Rectal smooth muscle tissue (tissue), 1 donor: ENCODE results near the gene SH3BP5.

Source experiments
- H3K27ac ChIP-seq: one replicate; pipeline ENCODE4 v1.7.0; 2013; ENCODE audit warnings: low read depth, low read length, inconsistent platforms
- H3K27me3 ChIP-seq: one replicate; pipeline ENCODE4 v1.7.0; 2013; ENCODE audit warnings: low read length; ENCODE audit not compliant: control insufficient read depth, insufficient read depth
- H3K36me3 ChIP-seq: one replicate; pipeline ENCODE4 v1.7.0; 2013; ENCODE audit warnings: low read length; ENCODE audit not compliant: control insufficient read depth, insufficient read depth
- H3K4me1 ChIP-seq: one replicate; pipeline ENCODE4 v1.7.0; 2013; ENCODE audit warnings: low read length; ENCODE audit not compliant: control insufficient read depth, insufficient read depth
- H3K4me3 ChIP-seq: one replicate; pipeline ENCODE4 v1.7.0; 2013; ENCODE audit warnings: low read length
- H3K9ac ChIP-seq: one replicate; pipeline ENCODE4 v1.7.0; 2013; ENCODE audit warnings: low read length

The SH3BP5 gene

DNA sequence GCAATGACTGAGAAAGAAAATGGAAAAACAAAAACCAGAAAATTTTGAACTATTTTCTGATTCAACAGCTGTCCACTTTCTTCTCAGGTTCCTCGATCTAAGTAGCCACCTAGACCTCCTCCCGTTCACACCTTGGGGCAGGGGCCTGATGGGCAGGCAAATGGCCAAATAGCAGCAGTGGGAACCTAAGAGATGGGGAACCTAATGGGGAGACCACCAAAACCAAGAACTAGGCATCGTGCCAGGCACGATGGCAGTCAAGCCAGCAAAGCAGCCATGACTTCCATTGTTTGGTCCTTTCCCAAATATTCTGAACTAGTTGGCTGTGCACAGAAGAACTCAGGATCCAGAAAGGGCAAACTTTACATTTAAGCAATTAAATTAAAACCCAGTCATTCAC lies 69.3 kb downstream of the SH3BP5 start:
- Histone ChIP-seq H3K27me3 (no peaks in the 10 kb centered on the region), H3K27ac (no peak overlapping the region), H3K4me3 (no peak overlapping the region), H3K36me3 (no peaks in the 10 kb centered on the region), H3K9ac (no peak overlapping the region), H3K4me1 (no peaks in the 10 kb centered on the region)

DNA sequence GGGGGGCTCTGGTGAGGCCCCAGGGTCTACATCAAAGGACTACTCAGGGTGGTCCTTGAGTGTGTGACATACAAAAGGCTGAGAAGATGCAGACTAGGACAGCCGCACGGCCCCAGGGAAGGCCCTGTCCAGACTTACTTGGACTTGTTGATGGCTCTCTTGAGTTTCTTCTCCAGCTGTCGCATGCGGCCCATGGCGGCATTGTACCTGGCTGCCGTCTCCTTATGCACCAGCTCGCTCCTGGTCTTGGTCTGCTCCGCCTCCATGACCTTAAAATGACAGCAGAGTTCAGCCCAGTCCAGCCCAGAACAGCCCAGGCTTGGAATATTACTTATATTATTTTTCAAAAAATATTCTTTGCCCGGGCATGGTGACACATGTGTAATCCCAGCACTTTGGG lies 70.4 kb downstream of the SH3BP5 start:
- no peaks in the 10 kb centered on the region for H3K4me1 ChIP-seq
- no peak overlapping the region for H3K9ac ChIP-seq
- H3K27ac ChIP-seq = no peak overlapping the region
- peaks cover 2% of the 10 kb centered on the region for H3K36me3 ChIP-seq
- H3K27me3 ChIP-seq = no peaks in the 10 kb centered on the region
- H3K4me3 ChIP-seq = no peak overlapping the region

DNA sequence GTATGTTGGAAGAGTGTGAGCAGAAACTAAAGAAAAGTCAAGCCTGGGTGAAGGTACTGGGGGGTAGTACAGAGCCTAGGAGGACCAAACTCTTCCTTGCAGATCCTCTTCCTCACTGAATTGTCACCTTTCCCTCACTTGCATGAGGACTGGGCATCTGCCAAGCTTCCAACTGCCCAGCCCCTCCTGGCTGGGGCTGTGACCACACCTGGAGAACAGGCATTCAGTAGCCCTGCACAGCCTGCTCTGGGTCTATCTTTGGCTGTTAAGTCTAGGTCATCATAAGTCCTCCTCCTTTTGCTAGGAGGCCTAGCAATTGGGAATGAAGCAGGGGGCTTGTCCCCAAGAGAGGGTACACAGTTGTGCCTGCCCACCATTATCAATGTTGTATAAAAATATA lies 71.1 kb downstream of the SH3BP5 start:
- Histone ChIP-seq H3K4me3 (no peak overlapping the region), H3K9ac (no peak overlapping the region), H3K36me3 (peaks cover 8% of the 10 kb centered on the region), H3K27me3 (no peaks in the 10 kb centered on the region), H3K27ac (no peak overlapping the region), H3K4me1 (no peaks in the 10 kb centered on the region)

DNA sequence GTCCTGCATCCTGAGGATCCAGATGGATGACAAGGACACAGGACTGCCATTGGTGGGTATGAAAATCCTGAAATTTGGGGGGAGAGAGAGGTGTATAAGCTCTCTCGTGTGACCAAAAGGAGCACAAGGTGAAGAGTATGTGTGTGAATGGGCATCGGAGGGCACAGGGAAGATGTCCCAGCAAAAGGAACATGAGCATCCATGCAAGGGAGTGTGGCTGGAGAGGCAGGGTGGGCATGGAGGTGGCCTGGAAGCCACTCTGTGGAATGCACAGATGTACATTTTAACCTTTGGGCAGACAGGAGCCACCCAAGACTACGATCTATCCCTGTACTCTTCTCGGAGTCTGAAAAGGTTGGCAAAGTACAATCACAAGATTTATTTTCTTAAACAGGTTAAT lies 71.9 kb downstream of the SH3BP5 start:
- H3K4me3 ChIP-seq = no peak overlapping the region
- no peaks in the 10 kb centered on the region for H3K4me1 ChIP-seq
- H3K9ac ChIP-seq = no peak overlapping the region
- H3K27ac ChIP-seq = no peak overlapping the region
- no peaks in the 10 kb centered on the region for H3K27me3 ChIP-seq
- peaks cover 8% of the 10 kb centered on the region for H3K36me3 ChIP-seq

DNA sequence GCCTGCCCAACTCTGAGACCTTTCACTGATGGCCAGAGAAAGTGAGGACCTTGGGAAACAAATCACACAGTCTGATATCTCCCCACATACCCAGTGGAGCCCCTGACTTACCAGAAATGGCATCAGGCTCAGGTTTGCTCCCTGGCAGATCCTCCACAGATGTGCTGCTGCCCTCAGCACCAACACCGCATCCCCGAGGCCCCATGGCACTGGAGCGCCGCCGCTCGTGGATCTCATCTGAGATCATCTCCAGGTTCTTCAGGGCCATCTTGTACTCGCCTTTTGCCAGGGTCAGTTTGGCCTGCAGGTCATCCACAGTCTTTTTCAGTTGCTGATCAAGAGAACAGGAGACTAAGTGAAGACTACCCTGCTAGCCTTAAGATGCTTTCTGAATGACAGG lies 73.7 kb downstream of the SH3BP5 start:
- no peaks in the 10 kb centered on the region for H3K27me3 ChIP-seq
- H3K4me3 ChIP-seq = no peak overlapping the region
- H3K27ac ChIP-seq = no peak overlapping the region
- H3K9ac ChIP-seq = no peak overlapping the region
- H3K4me1 ChIP-seq = no peaks in the 10 kb centered on the region
- peaks cover 8% of the 10 kb centered on the region for H3K36me3 ChIP-seq

DNA sequence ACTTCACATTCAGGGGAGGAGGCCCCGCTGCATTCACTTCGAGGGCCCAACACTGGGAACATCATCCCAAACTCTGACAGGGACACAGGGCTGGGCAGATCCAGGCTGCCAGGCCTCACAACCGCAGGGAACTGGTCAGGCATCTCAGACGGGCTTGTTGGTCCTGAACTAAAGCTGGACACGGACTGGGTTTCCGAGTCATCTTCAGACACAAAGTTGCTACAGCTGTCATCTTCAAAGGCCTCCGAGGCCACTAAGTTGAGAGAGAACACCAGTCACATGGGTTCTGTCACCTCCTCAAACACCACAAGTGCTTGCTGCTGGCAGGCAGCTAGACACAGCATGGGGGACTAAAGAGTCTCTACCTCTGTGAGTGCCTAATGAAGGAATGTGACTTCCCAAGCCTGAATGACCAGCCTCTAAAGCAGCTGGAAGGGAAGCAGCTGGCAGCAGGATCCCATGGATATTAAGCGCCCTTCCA lies 75.5 kb downstream of the SH3BP5 start:
- Histone ChIP-seq H3K27ac (no peak overlapping the region), H3K9ac (no peak overlapping the region), H3K36me3 (peaks cover 11% of the 10 kb centered on the region), H3K27me3 (no peaks in the 10 kb centered on the region), H3K4me3 (no peak overlapping the region), H3K4me1 (no peaks in the 10 kb centered on the region)

DNA sequence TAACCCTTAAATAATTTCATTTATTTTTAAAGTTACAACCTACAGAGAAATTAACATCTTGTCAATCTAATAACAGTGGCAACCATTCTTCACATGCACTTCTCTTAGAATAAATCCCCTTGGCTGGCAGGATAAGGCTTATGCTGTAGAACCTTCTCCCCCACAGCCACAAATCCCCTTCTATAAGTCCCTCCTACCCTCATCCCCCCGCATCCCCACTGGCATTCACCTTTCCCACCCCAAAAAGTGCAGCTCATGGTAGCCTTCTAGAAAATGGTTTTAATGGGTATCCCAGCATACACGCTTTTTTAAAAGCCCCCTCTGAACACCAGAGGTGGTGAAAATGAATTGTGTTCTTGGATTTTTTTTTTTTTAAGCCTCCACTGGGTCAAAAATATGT lies 77.2 kb downstream of the SH3BP5 start:
- Histone ChIP-seq H3K9ac (no peak overlapping the region), H3K27me3 (no peaks in the 10 kb centered on the region), H3K27ac (no peak overlapping the region), H3K4me3 (no peak overlapping the region), H3K4me1 (no peaks in the 10 kb centered on the region), H3K36me3 (peaks cover 19% of the 10 kb centered on the region)

DNA sequence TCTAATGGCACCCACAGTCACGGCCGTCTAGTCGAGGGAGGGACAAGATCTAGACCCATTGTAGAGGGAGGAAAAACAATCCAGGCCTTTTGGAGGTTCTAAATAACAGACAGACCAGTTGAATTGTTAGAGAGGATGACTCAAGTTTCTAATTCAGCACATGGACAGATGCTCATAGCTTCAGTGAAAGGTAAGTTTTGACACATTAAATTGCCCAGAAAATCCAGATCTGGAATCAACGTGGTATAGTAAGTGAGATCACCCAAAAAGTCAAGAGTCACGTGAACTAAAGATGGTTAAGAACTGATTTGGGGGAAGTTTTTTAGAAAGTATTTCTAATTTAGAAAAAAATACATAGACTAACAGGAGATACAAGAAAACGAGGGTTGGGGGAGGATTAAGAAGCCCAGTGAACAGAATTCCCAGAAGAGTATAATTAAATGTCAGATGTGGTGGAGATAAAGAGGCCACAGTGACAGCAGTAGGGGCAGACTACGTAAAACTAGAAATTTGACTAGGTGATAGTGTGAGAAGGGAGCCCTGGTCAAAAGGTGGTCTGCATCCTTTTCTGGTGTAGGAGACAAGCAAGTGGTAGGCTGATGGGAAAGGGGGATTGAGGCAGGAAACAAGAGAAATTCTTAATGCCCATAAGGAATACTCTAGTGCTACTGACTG lies 79.2 kb downstream of the SH3BP5 start:
- Histone ChIP-seq H3K27me3 (no peaks in the 10 kb centered on the region), H3K36me3 (peaks cover 21% of the 10 kb centered on the region), H3K4me1 (no peaks in the 10 kb centered on the region), H3K4me3 (no peak overlapping the region), H3K9ac (no peak overlapping the region), H3K27ac (no peak overlapping the region)

DNA sequence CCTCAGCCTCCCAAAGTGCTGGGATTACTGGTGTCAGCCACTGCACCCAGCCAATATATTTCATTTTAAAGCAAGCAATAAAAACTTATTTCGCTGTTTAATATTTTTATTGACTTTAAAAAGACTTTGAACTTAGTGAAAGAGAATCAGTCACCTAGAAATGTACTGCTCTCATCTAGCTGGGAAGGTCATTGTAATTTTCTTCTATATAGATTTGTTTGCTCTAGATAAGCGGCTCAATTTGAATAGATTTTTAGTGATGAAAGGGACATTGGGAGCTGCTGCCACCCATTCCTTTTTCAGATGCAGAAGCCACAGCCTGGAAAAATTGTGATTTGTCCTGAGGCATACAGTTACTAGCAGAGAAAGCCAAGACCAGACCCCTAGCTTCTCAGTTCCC lies 86.2 kb downstream of the SH3BP5 start:
- no peaks in the 10 kb centered on the region for H3K27me3 ChIP-seq
- H3K4me1 ChIP-seq = no peaks in the 10 kb centered on the region
- H3K36me3 ChIP-seq = peaks cover 20% of the 10 kb centered on the region
- no peak overlapping the region for H3K4me3 ChIP-seq
- H3K27ac ChIP-seq = no peak overlapping the region
- H3K9ac ChIP-seq = no peak overlapping the region

DNA sequence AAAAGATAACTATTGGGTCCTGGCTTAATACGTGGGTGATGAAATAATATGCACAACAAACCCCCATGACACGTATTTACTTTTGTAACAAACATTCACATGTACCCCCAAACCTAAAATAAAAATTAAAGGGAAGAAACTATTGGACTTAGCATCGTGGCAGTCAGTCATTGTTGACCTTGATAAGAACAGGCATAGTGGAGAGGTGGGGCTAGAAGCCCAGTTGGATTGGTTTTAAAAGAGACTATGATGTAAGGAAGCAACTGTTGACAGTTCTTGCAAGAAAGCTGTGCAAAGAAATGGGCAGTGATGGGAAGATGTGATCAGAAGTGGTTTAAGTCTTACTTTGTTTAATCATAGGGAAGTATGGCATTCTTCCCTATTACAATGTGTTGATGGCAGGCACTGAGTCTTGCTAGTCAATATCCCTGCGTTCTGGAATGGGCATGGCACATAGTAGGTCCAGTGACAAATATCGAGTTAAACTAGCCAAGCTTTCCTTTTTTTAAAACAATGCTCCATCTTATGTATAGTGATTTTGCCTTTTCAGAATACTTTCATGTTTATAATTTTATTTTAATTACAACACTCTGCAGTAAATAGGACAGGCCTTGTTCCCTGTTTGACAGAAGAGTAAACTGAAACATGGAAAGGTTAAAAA lies 88.4 kb downstream of the SH3BP5 start:
- Histone ChIP-seq H3K9ac (no peak overlapping the region), H3K4me1 (no peaks in the 10 kb centered on the region), H3K27me3 (no peaks in the 10 kb centered on the region), H3K4me3 (no peak overlapping the region), H3K36me3 (peaks cover 14% of the 10 kb centered on the region), H3K27ac (no peak overlapping the region)

DNA sequence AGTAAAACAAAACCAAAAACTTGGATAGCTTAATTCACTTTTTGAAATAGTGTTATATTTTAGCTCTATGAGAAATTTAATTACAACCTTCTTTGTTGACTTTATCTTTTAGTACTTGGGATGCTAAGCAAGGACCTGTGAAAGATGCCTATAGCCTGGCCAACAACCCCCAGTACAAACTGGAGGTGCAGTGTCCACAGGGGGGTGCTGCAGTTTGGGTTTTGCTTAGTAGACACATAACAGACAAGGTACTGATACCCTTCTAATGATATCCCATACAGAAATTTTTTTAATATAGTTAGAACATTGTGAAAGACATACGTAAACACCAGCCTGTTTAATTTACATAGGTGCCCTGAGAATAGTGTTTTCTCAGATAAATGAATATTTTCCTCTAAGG lies 91.0 kb downstream of the SH3BP5 start:
- H3K36me3 ChIP-seq = peaks cover 10% of the 10 kb centered on the region

DNA sequence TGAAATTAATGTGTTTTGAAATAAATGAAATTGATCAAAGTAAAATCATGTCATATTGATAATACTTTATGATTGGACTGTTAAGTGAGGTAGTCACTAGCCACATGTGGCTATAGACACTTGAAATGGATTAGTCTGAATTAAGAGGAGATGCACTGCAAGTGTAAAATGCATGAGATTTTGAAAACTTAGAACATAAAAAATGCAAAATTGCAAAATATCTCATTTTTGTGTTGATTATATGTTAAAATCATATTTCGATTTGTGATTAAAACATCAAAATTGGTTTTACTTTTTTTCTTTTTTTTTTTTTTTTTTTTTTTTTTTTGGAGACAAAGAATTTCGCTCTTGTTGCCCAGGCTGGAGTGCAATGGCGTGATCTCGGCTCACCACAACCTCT lies 103.1 kb downstream of the SH3BP5 start:
- Histone ChIP-seq H3K27me3 (no peaks in the 10 kb centered on the region), H3K4me1 (no peaks in the 10 kb centered on the region), H3K36me3 (peaks cover 2% of the 10 kb centered on the region), H3K4me3 (no peak overlapping the region), H3K27ac (no peak overlapping the region), H3K9ac (no peak overlapping the region)

More for the DNA sequence above, 91.0 kb downstream of the SH3BP5 start:
- H3K27ac ChIP-seq = no peak overlapping the region
- no peak overlapping the region for H3K4me3 ChIP-seq
- no peak overlapping the region for H3K9ac ChIP-seq
- H3K27me3 ChIP-seq = no peaks in the 10 kb centered on the region
- H3K4me1 ChIP-seq = no peaks in the 10 kb centered on the region

DNA sequence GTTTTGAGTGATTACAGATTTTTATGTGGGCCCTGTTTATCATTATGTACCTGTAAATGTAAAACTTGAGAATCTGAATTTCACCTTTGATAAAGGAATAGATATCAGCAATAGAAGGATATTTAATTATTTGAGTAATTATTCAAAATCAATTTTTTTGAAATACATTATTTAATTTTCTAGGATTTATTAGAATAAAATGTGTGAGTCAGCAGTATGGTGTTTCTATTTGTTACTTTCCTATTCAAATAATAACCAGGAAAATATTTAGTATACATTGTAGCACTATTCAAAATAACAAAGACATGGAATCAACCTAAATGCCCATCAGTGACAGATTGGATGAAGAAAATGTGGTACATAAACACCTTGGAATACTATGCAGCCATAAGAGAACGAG lies 104.2 kb downstream of the SH3BP5 start:
- Histone ChIP-seq H3K27ac (no peak overlapping the region), H3K9ac (no peak overlapping the region), H3K4me1 (no peaks in the 10 kb centered on the region), H3K27me3 (no peaks in the 10 kb centered on the region), H3K4me3 (no peak overlapping the region), H3K36me3 (peaks cover 2% of the 10 kb centered on the region)
